Epithelial cell of esophagus (primary cell): ENCODE data around the gene MYRIP.

Experiments
- DNase-seq: peaks from one replicate; pipeline ENCODE4 v3.0.0; 2010; ENCODE audit warnings: low read depth
- H3K4me3 ChIP-seq: 2 replicates; pipeline ENCODE4 v1.5.1; 2011; ENCODE audit warnings: mild to moderate bottlenecking, low read length, control low read depth
- CTCF ChIP-seq: IDR thresholded peaks from 2 replicates; pipeline ENCODE4 v1.5.1; 2011; ENCODE audit warnings: low read depth, mild to moderate bottlenecking, low read length, control low read depth, inconsistent platforms; ENCODE audit not compliant: insufficient read depth; ENCODE audit errors: missing control alignments

MYRIP gene

GRCh38 chr3:40248591-40248990, 439.2 kb downstream of the MYRIP start:
- no peak for TF ChIP-seq CTCF
- H3K4me3 ChIP-seq, result no peak overlapping the region
- no peak for DNase-seq

- no peak overlapping the region for H3K4me3 ChIP-seq
- no peak for DNase-seq
- TF ChIP-seq CTCF, result no peak
These were observed 439.8 kb downstream of the MYRIP start for GRCh38 chr3:40249168-40249567.

- TF ChIP-seq CTCF, result no peak
These were observed 445.1 kb downstream of the MYRIP start for GRCh38 chr3:40254491-40254890.

GRCh38 chr3:40254891-40255290, 445.5 kb downstream of the MYRIP start:
- H3K4me3 ChIP-seq, result no peak overlapping the region
- no peak for DNase-seq
- no peak for TF ChIP-seq CTCF

More at GRCh38 chr3:40254491-40254890, 445.1 kb downstream of the MYRIP start:
- no peak for DNase-seq
- no peak overlapping the region for H3K4me3 ChIP-seq

GRCh38 chr3:40255532-40255931, 446.1 kb downstream of the MYRIP start:
- no peak overlapping the region for H3K4me3 ChIP-seq
- TF ChIP-seq CTCF, result no peak
- DNase-seq, result no peak

- no peak for DNase-seq
- no peak for TF ChIP-seq CTCF
- H3K4me3 ChIP-seq, result no peak overlapping the region
These were observed 448.7 kb downstream of the MYRIP start for GRCh38 chr3:40258064-40258463.

- peak; percentile 90 for DNase-seq
- peak; percentile 55 for TF ChIP-seq CTCF
These were observed 449.1 kb downstream of the MYRIP start for GRCh38 chr3:40258555-40258954.

More at GRCh38 chr3:40258555-40258954, 449.1 kb downstream of the MYRIP start:
- no peak overlapping the region for H3K4me3 ChIP-seq
